Activated naive CD4-positive, alpha-beta T cell treated with anti-CD3 and anti-CD28 coated beads, Interleukin-2, amount 10 ng/mL, durations not matched to agents 7 days and 5 days (primary cell): ENCODE measurements around the gene NAV2.

ENCODE experiments used
- CTCF ChIA-PET: fragments of 350-600 bp; sonication (Branson Sonifier 250); formaldehyde crosslinking; loops from one replicate; lab custom pipeline; 2021; ENCODE audit warnings: antibody characterized with exemption; lab: Charles Lee
- DNase-seq: peaks from one replicate; pipeline ENCODE4 v3.0.0-alpha.2; 2020
- H3K27ac Mint-ChIP-seq: one replicate; pipeline ENCODE4 v1.8.0; 2021; ENCODE audit warnings: mild to moderate bottlenecking, moderate library complexity, mixed read lengths
- H3K27me3 Mint-ChIP-seq: one replicate; pipeline ENCODE4 v1.8.0; 2021; ENCODE audit warnings: mild to moderate bottlenecking, mixed read lengths
- H3K36me3 Mint-ChIP-seq: one replicate; pipeline ENCODE4 v1.8.0; 2021; ENCODE audit warnings: mixed read lengths
- H3K4me1 Mint-ChIP-seq: one replicate; pipeline ENCODE4 v1.8.0; 2021; ENCODE audit warnings: mixed read lengths
- H3K4me3 Mint-ChIP-seq: one replicate; pipeline ENCODE4 v1.8.0; 2021; ENCODE audit warnings: mild to moderate bottlenecking, moderate library complexity, mixed read lengths
- H3K9me3 Mint-ChIP-seq: one replicate; pipeline ENCODE4 v1.8.0; 2021; ENCODE audit warnings: mixed read lengths

NAV2 gene

DNA sequence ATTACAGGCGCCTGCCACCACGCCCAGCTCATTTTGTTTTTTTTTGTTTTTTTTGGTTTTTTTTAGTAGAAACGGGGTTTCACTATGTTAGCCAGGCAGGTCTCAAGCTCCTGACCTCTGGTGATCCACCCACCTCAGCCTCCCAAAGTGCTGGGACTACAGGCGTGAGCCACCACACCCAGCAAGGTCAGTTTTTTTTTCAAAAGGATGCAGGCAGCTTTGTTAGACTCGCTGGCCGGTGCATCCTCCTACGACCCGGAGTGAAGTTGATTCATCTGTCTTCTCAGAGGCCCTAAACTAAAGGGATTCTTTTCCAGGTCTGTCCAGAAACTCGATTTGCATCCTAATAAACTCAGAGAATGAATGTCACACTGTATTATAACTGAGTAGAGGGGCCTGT lies 265.3 kb downstream of the NAV2 start:
- DNase-seq: no peak
- H3K9me3 Mint-ChIP-seq: no peaks in the 10 kb centered on the region
- H3K4me3 Mint-ChIP-seq: no peak overlapping the region

DNA sequence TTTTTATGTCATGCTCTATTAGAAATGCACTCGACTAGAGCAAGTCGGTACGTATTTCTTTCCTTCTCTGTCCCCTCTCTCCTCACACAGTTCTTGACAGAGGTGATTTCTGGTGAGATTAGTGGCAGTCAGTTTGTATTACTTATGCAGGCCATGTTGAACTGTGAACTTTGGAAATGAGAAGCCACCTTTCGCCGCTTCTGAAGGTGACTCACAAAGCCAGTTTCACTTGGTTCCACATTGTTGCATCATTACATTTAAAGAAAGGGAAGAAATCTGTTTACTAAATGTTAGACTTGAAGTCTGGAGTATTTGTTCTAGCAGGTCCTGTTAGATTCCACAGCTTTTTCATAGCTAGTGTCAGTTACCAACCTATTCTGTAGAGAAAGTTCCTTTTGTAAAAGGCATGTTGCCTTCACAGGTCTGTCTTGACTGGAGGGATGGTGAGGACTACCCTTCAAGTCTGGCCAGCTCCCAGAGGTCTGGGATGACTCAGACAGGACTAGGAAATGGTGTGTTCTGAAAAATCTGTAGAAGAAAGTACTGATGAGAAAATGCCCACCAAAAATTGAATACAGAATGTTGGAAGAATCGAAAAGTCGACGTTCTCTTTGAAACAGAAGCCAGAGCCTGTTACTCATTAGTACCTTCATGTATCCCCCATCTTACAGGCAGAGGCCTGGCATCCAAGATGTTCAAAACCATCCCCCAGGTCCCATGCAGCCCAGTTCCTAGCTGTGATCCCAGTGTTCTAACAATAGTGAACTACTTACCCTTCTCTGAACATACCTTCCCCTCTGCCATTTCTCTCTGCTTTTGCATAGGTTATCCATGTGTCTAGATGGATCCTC lies 266.3 kb downstream of the NAV2 start:
- Mint-ChIP-seq H3K27me3 (peaks cover 7% of the 10 kb centered on the region), H3K27ac (no peak overlapping the region), H3K9me3 (no peaks in the 10 kb centered on the region), H3K4me1 (no peaks in the 10 kb centered on the region), H3K36me3 (no peaks in the 10 kb centered on the region), H3K4me3 (no peak overlapping the region)
- CTCF ChIA-PET: no interaction called here
- no peak for DNase-seq

More for the DNA sequence above, 265.3 kb downstream of the NAV2 start:
- Mint-ChIP-seq H3K27ac (no peak overlapping the region), H3K4me1 (no peaks in the 10 kb centered on the region), H3K36me3 (no peaks in the 10 kb centered on the region), H3K27me3 (peaks cover 7% of the 10 kb centered on the region)
- CTCF ChIA-PET: interaction anchor here (0.6 kb wide), 1 partner anchor 16 kb away, joined by 3 read pairs; no protein-coding TSS in a partner anchor

DNA sequence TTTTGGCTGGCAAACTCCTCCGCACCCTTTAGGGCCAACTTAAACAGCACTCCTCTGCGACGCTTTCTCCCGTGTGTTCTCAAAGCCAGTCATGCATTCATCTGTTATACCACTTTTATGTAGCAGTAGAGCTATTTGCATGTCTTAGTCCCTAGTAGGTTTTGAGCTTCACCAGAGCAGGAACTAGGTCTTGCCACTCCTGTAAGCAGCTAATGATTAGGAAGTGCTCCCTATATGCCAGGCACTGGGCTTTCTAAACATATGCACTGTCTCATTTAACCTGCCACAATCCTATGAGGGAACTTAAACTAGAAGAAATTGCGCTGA lies 266.8 kb downstream of the NAV2 start:
- Mint-ChIP-seq H3K4me1 (no peaks in the 10 kb centered on the region), H3K36me3 (no peaks in the 10 kb centered on the region), H3K4me3 (no peak overlapping the region), H3K27me3 (peaks cover 7% of the 10 kb centered on the region), H3K27ac (no peak overlapping the region), H3K9me3 (no peaks in the 10 kb centered on the region)
- no peak for DNase-seq
- CTCF ChIA-PET: no interaction called here

DNA sequence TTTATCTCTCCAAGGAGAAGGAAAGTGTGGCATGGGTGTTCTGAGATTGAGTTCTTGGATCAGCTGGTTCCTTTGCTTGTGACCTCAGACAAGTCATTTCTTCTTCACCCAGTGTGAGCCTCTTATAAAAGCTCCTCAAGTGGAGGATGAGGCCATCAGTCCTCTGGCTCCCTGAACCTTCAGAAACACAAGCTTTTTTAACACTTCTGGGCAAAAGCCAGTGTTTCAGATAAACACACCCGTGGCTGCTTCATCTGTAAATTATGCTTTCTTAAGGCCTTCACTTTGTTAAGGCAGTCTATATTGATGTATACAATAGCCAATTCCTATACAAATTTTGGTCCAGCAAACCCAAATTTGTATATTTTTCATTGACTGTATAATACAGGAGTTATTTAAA lies 267.8 kb downstream of the NAV2 start:
- H3K4me1 Mint-ChIP-seq: no peaks in the 10 kb centered on the region
- no peak for DNase-seq
- H3K9me3 Mint-ChIP-seq: no peaks in the 10 kb centered on the region
- no peak overlapping the region for H3K4me3 Mint-ChIP-seq
- peaks cover 7% of the 10 kb centered on the region for H3K27me3 Mint-ChIP-seq
- no peaks in the 10 kb centered on the region for H3K36me3 Mint-ChIP-seq
- H3K27ac Mint-ChIP-seq: no peak overlapping the region
- CTCF ChIA-PET: no interaction called here

DNA sequence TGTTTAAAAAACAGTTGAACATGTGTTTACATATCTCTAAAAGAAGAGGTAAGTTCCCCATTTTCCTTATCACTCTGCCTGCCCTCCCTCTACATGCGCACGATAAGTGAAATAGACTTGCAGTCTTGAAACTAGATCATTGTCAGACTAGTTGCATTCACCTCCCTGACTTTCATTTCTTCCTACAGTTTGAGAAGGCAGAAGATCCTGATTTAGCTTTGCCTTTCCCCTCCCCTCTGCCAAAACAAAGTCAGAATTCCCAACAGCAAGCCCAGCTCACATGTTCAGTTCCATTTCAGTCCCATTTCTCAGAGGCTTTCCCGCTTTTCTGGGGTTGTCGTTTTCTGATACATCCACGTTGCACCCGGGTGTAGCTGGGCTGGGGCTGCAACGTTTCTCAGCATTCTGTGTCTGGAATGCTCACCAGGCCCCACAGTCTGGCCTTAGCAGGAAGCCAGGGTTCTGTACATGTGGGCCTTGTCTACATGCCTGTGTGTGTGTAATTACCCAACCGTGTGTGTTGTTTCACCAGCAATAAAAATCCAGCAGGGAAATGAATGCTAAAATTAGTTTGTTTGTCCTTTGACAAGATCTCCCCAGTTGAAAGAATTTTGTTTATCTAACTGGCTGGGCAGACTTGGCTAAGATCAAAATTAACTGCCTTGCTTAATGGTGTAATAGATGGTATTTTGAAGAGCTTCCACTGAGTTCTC lies 268.5 kb downstream of the NAV2 start:
- Mint-ChIP-seq H3K9me3 (no peaks in the 10 kb centered on the region), H3K4me1 (no peaks in the 10 kb centered on the region), H3K27me3 (peaks cover 6% of the 10 kb centered on the region), H3K27ac (no peak overlapping the region), H3K36me3 (no peaks in the 10 kb centered on the region), H3K4me3 (no peak overlapping the region)
- CTCF ChIA-PET: no interaction called here
- no peak for DNase-seq

DNA sequence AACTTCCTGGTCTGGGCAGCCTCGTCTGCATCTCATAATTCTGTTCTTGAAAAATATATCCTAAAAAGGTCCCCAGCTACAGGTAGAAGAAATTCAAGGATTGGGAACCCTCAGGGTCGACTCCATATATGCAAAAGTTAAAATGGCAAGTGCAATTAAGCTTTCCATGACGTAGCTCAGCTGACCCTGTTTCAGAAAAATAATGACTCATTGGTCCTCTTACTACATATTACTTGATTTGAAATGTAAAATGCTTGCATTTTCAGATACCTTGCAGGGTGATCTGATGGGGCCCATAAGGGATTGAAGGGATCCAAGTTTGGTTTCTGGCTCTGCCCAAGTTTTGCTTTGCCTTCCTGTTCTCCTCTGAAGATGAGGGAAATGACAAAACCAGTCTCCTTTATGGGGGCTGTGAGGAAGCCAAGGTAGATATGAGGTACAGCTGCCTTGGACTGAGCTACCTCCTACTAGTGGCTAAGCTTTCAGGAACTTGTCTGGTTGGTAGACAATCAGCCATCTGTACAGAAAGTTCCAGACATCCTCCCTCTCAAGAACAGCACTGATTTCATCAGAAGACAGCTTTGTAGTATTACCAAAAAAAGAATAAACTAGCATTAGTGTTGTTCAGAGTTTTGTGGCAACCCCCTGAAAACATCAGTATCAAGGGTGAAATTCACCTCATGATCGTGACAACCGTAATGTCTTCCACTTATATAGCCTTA lies 270.3 kb downstream of the NAV2 start:
- H3K27me3 Mint-ChIP-seq: peaks cover 4% of the 10 kb centered on the region
- DNase-seq: no peak
- no peak overlapping the region for H3K27ac Mint-ChIP-seq
- H3K4me3 Mint-ChIP-seq: no peak overlapping the region
- no peaks in the 10 kb centered on the region for H3K36me3 Mint-ChIP-seq
- CTCF ChIA-PET: interaction anchor here (0.9 to 1.0 kb wide), 2 partner anchors 9 to 145 kb away, joined by 3 read pairs; no protein-coding TSS in a partner anchor
- H3K4me1 Mint-ChIP-seq: no peaks in the 10 kb centered on the region
- H3K9me3 Mint-ChIP-seq: no peaks in the 10 kb centered on the region

DNA sequence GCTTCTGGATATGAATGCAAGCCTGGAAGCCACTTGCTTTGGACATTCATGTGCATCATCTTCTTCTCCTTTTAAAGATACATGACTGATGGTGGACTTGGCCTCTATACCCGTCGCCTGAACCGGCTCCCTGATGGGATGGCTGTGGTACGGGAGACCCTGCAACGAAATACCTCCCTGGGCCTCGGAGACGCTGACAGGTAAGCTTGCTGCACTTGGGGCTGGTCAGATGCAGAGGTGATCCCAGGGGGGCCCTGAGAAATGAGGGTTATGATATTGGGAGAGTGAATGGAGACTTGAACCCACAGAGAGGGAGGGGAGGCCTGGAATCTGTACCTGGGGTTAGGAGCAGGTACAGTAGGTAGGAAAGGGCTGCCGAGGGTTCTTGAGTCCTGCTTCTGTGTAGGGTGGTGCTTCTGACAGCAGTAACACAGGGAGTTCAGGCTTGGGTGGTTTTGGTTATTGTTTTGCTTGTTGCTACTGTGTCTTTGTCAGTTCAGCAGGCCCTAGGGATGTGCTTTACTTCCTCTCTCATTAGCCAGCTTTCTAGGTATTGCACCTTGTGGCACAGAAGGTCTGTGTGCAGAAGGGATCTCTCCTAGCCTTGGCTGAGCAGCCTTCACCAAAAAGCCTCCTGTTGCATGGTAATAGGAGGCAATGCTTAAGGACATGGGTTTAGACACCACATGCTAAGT lies 271.6 kb downstream of the NAV2 start:
- CTCF ChIA-PET: interaction anchor here (0.6 kb wide), 1 partner anchor 19 kb away, joined by 3 read pairs; no protein-coding TSS in a partner anchor
- Mint-ChIP-seq H3K9me3 (no peaks in the 10 kb centered on the region), H3K27me3 (peaks cover 7% of the 10 kb centered on the region), H3K4me3 (no peak overlapping the region), H3K36me3 (no peaks in the 10 kb centered on the region), H3K27ac (no peak overlapping the region), H3K4me1 (no peaks in the 10 kb centered on the region)
- no peak for DNase-seq

DNA sequence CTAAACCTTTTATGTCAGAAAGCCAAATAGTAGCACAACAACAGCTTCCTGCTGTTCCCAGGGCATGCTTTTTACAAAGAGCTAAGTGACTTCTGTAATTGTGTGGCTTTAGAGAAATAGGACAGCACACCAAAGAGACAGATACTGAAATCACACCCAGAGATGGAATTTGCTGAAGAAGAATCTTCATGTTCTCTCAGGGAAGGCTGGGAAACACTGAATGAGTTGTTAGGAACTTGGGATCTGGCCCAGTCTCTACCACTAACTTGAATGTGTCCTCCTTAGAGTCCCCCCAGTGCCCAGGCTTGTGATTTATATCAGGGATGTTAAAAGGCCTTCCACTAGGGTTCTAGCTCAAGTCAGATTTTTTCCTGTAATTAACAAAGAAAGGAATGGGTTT lies 272.5 kb downstream of the NAV2 start:
- H3K4me3 Mint-ChIP-seq: no peak overlapping the region
- H3K9me3 Mint-ChIP-seq: no peaks in the 10 kb centered on the region
- CTCF ChIA-PET: no interaction called here
- DNase-seq: no peak
- H3K27me3 Mint-ChIP-seq: peaks cover 7% of the 10 kb centered on the region
- no peak overlapping the region for H3K27ac Mint-ChIP-seq
- H3K36me3 Mint-ChIP-seq: no peaks in the 10 kb centered on the region
- no peaks in the 10 kb centered on the region for H3K4me1 Mint-ChIP-seq

DNA sequence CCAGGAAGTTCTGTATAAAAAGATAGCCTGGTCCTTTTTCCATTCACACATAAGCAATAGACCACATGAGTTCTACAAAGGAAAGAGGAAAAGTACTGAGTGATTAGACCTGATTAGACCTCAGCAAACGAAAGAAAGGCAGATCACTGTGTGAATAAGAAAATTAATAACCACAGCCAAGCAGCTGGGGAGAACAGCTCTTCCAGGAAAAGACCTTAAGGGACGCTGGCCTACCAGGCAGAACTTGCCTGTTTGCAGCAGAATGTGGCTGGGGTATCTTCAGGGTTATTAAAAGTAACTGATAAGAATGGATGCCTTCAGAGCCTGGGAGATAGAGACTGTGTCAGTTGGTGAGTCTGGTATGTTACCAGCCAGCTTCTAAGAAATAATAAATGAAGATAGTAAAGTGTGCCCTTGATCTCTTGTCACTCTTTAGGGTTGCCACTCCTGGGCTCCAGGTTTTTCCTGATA lies 274.7 kb downstream of the NAV2 start:
- Mint-ChIP-seq H3K9me3 (no peaks in the 10 kb centered on the region), H3K4me1 (no peaks in the 10 kb centered on the region), H3K27me3 (peaks cover 7% of the 10 kb centered on the region), H3K4me3 (no peak overlapping the region), H3K36me3 (no peaks in the 10 kb centered on the region), H3K27ac (no peak overlapping the region)
- DNase-seq: no peak
- CTCF ChIA-PET: no interaction called here

DNA sequence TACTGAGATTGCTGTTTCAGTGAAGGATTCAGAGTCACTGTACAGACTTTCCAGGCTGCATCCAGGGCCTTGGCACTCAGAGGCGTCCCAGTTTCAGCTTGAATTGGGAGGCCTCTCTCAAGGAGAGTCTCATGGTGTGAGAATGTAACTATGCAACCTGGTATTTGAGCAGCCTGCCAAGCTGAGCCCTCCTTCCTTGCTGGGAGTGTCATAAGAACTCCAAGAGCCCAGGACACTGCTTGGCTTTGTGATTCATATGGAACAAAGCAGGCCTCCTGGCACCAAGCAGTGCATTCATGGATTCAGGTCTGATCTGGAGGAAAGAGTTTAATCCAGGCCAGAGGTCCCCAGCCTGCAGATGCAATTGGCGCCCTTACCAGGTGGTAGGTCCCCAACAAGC lies 276.0 kb downstream of the NAV2 start:
- no peaks in the 10 kb centered on the region for H3K36me3 Mint-ChIP-seq
- no peak for DNase-seq
- H3K27ac Mint-ChIP-seq: no peak overlapping the region
- CTCF ChIA-PET: no interaction called here
- no peaks in the 10 kb centered on the region for H3K9me3 Mint-ChIP-seq
- no peaks in the 10 kb centered on the region for H3K4me1 Mint-ChIP-seq
- peaks cover 7% of the 10 kb centered on the region for H3K27me3 Mint-ChIP-seq
- no peak overlapping the region for H3K4me3 Mint-ChIP-seq

DNA sequence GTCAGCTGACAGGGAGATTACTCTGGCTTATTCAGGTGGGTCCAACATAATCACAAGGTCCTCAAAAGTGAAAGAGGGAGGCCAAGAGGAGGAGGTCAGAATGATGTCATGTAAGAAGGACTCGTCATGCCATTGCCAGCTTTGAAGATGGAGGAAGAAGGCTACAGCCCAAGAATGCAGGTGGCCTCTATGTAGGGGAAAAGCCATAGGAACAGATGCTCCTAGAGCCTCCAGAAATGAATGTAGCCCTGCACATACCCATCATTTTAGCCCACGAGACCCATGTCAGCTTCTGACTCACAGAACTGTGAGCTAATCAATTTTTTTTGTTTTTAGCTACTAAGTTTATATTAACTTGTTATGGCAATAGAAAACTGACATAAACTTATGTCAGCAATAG lies 276.6 kb downstream of the NAV2 start:
- H3K27ac Mint-ChIP-seq: no peak overlapping the region
- no peak overlapping the region for H3K4me3 Mint-ChIP-seq
- H3K27me3 Mint-ChIP-seq: peaks cover 7% of the 10 kb centered on the region
- no peak for DNase-seq
- no peaks in the 10 kb centered on the region for H3K9me3 Mint-ChIP-seq
- CTCF ChIA-PET: no interaction called here
- no peaks in the 10 kb centered on the region for H3K4me1 Mint-ChIP-seq
- H3K36me3 Mint-ChIP-seq: no peaks in the 10 kb centered on the region

DNA sequence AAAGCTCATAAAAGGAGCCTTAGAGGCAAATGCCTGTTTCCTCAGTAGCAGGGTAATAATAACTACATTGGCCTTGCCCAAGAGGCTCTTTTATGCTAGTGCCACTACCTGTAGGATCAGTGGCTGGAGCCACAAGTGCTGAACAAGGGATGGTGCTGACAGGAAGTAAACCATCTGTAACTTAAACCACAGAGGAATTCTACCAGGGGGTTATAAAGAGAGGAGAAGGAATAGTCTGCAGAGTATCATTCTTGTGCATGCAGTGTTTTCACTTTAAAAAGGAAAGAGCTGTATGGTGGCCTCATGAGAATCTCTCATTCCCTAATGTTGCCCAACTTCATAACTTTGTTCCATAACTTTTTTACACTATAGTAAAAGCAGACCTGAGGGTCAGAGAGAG lies 279.5 kb downstream of the NAV2 start:
- Mint-ChIP-seq H3K27me3 (peaks cover 7% of the 10 kb centered on the region), H3K9me3 (no peaks in the 10 kb centered on the region), H3K4me1 (no peaks in the 10 kb centered on the region), H3K4me3 (no peak overlapping the region), H3K36me3 (no peaks in the 10 kb centered on the region), H3K27ac (no peak overlapping the region)
- DNase-seq: no peak
- CTCF ChIA-PET: interaction anchor here (1.0 kb wide), 2 partner anchors 10 to 40 kb away, joined by 3 read pairs; no protein-coding TSS in a partner anchor

DNA sequence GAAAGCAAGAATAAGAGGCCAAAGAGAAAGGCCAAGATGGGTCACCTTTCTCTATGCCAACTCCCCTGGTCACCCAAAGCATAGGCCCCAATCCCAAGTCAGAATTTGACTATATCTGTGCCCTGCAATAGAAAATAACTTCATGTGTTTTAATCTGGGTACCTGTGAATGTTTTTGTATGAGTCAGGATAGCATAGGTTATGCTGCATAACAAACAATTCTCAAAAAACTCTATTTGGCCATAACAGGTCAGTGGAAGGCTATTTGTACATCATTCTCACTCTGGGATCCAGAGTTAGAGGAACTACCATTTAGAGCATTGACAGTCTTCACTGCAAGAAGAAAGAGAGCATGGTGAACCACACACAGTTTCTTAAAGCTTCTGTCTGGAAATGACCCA lies 280.4 kb downstream of the NAV2 start:
- Mint-ChIP-seq H3K9me3 (no peaks in the 10 kb centered on the region), H3K4me1 (no peaks in the 10 kb centered on the region), H3K4me3 (no peak overlapping the region), H3K27ac (no peak overlapping the region), H3K36me3 (no peaks in the 10 kb centered on the region), H3K27me3 (peaks cover 3% of the 10 kb centered on the region)
- no peak for DNase-seq
- CTCF ChIA-PET: no interaction called here

DNA sequence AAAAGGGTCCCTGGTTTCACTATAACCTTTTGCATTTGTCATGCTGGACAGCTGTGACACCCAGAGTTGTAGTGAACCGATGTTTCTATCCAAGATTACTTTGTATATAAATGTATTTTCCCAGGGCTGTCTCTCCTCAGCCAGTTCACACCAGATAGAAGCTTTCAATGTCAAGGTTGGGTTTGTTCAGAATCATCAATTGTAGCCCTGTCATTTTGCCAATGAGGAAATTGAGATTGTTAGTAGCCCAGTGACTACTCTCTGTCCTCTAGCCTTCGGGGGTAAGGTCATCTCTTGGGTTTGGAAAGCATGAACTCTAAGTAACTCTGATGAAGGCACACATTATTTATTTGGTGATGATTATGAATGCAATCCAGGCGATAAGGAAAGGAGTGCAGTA lies 282.0 kb downstream of the NAV2 start:
- no peaks in the 10 kb centered on the region for H3K4me1 Mint-ChIP-seq
- no peak for DNase-seq
- no peak overlapping the region for H3K27ac Mint-ChIP-seq
- H3K9me3 Mint-ChIP-seq: no peaks in the 10 kb centered on the region
- no peaks in the 10 kb centered on the region for H3K27me3 Mint-ChIP-seq
- CTCF ChIA-PET: no interaction called here
- no peaks in the 10 kb centered on the region for H3K36me3 Mint-ChIP-seq
- H3K4me3 Mint-ChIP-seq: no peak overlapping the region
